PFSK-1 (cell line): Measurements from ENCODE around the gene ELMO1.

Experiments
- POLR2AphosphoS5 ChIP-seq: IDR thresholded peaks from 2 replicates; pipeline ENCODE4 v1.6.1; 2012; ENCODE audit warnings: low read depth, mild to moderate bottlenecking, control low read depth, low read length, moderate library complexity
- SIN3A ChIP-seq: IDR thresholded peaks from 2 replicates; pipeline ENCODE4 v1.6.1; 2012; ENCODE audit warnings: mild to moderate bottlenecking, low read length, moderate library complexity, borderline replicate concordance; ENCODE audit not compliant: insufficient read depth
- TAF1 ChIP-seq: IDR thresholded peaks from 2 replicates; pipeline ENCODE4 v1.6.1; 2012; ENCODE audit warnings: low read length, control low read depth, borderline replicate concordance; ENCODE audit not compliant: insufficient read depth
- TF ChIP-seq, protein P1 (sequence below), 2 experiments: IDR thresholded peaks; 2 replicates each; pipeline versions ENCODE4 v1.6.1 to v1.8.0; 2011 to 2012; ENCODE audit warnings: low read depth in 2 of 2, low read length in 2 of 2, control low read depth in 1 of 2, inconsistent platforms in 1 of 2, mild to moderate bottlenecking in 1 of 2, moderate library complexity in 1 of 2; ENCODE audit not compliant: insufficient read depth in 1 of 2

DNA sequence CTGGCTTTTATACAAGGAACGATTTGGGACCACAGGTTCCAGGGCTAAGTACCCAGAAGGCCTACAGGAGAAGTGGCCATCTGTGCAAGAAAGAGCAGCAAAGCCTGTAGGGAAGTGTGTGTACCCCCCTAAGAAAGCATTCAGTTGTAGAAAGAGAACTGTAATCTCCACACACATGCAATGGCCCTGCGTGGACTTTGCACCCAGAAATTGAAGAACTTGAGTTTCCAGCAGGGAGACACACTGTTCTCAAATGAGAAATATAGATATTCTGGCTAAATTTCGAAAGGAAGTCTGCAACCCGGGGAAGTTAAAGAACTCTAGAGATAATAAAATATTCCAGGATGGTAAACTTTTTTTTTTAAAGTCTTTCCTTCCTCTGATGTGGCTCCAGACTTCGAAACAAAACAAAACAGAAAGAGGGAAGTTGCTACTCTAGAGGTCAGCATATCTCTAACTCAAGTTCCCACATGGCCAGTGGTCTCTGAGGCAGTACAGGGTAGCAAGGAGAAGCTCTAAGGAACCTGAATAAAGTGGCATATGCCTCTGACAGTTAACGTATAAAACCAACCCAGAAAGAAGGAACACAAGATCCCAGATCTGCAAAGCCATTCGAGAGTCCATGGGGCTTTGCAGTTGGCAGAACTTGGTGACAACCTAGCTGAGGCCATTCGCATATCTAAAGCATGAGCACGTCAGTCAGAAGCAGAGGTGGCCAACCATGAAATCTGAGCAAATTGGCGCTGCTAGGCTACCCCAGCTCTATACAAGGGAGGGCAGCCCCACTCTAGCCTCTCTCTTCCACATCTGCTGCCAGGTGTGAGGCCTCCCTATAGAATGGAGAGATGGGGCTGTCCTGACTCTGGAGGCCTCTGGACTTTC, 56.6 kb downstream of the ELMO1 start:
- no peak for TF ChIP-seq TAF1
- TF ChIP-seq POLR2AphosphoS5, result no peak
- TF ChIP-seq, protein P1, sequence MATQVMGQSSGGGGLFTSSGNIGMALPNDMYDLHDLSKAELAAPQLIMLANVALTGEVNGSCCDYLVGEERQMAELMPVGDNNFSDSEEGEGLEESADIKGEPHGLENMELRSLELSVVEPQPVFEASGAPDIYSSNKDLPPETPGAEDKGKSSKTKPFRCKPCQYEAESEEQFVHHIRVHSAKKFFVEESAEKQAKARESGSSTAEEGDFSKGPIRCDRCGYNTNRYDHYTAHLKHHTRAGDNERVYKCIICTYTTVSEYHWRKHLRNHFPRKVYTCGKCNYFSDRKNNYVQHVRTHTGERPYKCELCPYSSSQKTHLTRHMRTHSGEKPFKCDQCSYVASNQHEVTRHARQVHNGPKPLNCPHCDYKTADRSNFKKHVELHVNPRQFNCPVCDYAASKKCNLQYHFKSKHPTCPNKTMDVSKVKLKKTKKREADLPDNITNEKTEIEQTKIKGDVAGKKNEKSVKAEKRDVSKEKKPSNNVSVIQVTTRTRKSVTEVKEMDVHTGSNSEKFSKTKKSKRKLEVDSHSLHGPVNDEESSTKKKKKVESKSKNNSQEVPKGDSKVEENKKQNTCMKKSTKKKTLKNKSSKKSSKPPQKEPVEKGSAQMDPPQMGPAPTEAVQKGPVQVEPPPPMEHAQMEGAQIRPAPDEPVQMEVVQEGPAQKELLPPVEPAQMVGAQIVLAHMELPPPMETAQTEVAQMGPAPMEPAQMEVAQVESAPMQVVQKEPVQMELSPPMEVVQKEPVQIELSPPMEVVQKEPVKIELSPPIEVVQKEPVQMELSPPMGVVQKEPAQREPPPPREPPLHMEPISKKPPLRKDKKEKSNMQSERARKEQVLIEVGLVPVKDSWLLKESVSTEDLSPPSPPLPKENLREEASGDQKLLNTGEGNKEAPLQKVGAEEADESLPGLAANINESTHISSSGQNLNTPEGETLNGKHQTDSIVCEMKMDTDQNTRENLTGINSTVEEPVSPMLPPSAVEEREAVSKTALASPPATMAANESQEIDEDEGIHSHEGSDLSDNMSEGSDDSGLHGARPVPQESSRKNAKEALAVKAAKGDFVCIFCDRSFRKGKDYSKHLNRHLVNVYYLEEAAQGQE (IDR thresholded peaks at IDR 0.05; ENCODE audit: insufficient read depth in 1 of 2, low read depth in 2 of 2, low read length in 2 of 2), result no peak
- no peak for TF ChIP-seq SIN3A
